ENCODE results near the gene PDCD11.
"Not testable (repeated sequence)": the region's sequence is repeated elsewhere in the genome, so short reads cannot be mapped to it uniquely, and the experiment has no call there.

Gene PDCD11

GRCh38 chr10:103479135-103479534 lies 82.7 kb downstream of the PDCD11 start, which contains the start of gene CALHM3:
Gene CALHM3, minus strand, starts transcription at chr10:103479240. Its CDS starts 208 bp downstream, at chr10:103479032.
- H3K4ac ChIP-seq (ENCODE audit: low read depth, low read length): no peak within 1 kb of the TSS
- no CpG with 5 or more reads among the region's 7 CpGs for WGBS (ENCODE audit: extremely low coverage, insufficient coverage, insufficient read length)

DNA sequence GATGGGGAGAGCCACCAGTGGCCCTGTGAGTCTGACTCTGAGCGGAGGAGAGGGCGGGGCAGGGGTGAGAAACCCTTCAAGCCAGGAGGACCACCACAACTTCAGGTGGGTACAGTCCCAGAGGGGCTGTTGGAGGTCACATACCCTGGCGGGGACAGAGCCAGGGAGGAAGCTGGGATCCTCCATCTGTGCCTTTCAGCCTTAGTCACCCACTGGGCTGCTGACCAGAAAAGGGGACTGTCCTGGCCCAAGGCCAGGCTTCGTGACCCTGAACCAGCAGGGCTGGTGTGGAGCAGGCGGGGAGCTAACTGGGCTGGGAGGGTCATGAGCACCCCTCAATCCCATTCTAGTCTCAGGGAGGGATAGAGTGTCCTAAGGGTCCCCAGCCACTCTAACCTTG lies 84.1 kb downstream of the PDCD11 start:
- no peak overlapping the region for H3K27ac ChIP-seq (ENCODE audit: low read depth, low read length)
- no peak overlapping the region for H3K4me2 ChIP-seq (ENCODE audit: low read length)
- H3K79me2 ChIP-seq (ENCODE audit: control insufficient read depth, insufficient read depth, low read length, poor library complexity): no peaks in the 10 kb centered on the region
- H4K8ac ChIP-seq (ENCODE audit: low read depth, low read length): no peak overlapping the region
- H2BK120ac ChIP-seq (ENCODE audit: insufficient read depth, low read length, poor library complexity): no peak overlapping the region
- H4K91ac ChIP-seq (ENCODE audit: low read depth, low read length): no peak overlapping the region
- H3K27me3 ChIP-seq (ENCODE audit: insufficient read depth, low read length): no peaks in the 10 kb centered on the region
- no peak overlapping the region for H3K14ac ChIP-seq (ENCODE audit: low read length)
- H3K9me3 ChIP-seq (ENCODE audit: insufficient read depth, low read depth, low read length): no peaks in the 10 kb centered on the region
- no peak for DNase-seq
- peak overlapping the region; percentile 20 for H3K4me3 ChIP-seq (ENCODE audit: low read depth, low read length)
- no CpG with 5 or more reads among the region's 5 CpGs for WGBS (ENCODE audit: extremely low coverage, insufficient coverage, insufficient read length)
- no peak overlapping the region for H2BK5ac ChIP-seq (ENCODE audit: low read depth, low read length, poor library complexity)
- no peak overlapping the region for H3K18ac ChIP-seq (ENCODE audit: low read length)
- H3K9ac ChIP-seq (ENCODE audit: low read length): peak overlapping the region; percentile 48
- H2AFZ ChIP-seq (ENCODE audit: insufficient read depth, low read length, poor library complexity): no peak overlapping the region
- peak overlapping the region; percentile 30 for H2BK12ac ChIP-seq (ENCODE audit: low read length)
- no peak overlapping the region for H2AK5ac ChIP-seq (ENCODE audit: low read length)
- H3K23ac ChIP-seq (ENCODE audit: low read length): no peak overlapping the region
- no peaks in the 10 kb centered on the region for H3K79me1 ChIP-seq (ENCODE audit: low read length)
- H3K36me3 ChIP-seq (ENCODE audit: control insufficient read depth in 1 of 2, insufficient read depth in 2 of 2, low read length in 2 of 2): no peaks in the 10 kb centered on the region
- H3K4me1 ChIP-seq (ENCODE audit: control insufficient read depth in 1 of 2, insufficient read depth in 2 of 2, low read length in 2 of 2): peaks cover 2 to 3% of the 10 kb centered on the region in 2 experiments
- no peak overlapping the region for H3K4ac ChIP-seq (ENCODE audit: low read depth, low read length)
- H4K12ac ChIP-seq (ENCODE audit: low read depth, low read length): no peak overlapping the region

More at GRCh38 chr10:103479135-103479534, 82.7 kb downstream of the PDCD11 start, which contains the start of gene CALHM3:
- H3K9ac ChIP-seq (ENCODE audit: low read length): no peak within 1 kb of the TSS
- H2BK120ac ChIP-seq (ENCODE audit: insufficient read depth, low read length, poor library complexity): no peak within 1 kb of the TSS
- H3K4me1 ChIP-seq (ENCODE audit: control insufficient read depth in 1 of 2, insufficient read depth in 2 of 2, low read length in 2 of 2): peaks cover 2 to 3% of the 10 kb centered on the region in 2 experiments
- H3K27me3 ChIP-seq (ENCODE audit: insufficient read depth, low read length): no peaks in the 10 kb centered on the region
- H3K79me1 ChIP-seq (ENCODE audit: low read length): no peaks in the 10 kb centered on the region
- H3K36me3 ChIP-seq (ENCODE audit: control insufficient read depth in 1 of 2, insufficient read depth in 2 of 2, low read length in 2 of 2): no peaks in the 10 kb centered on the region
- no peak within 1 kb of the TSS for H2BK12ac ChIP-seq (ENCODE audit: low read length)
- no peak within 1 kb of the TSS for H3K14ac ChIP-seq (ENCODE audit: low read length)
- no peaks in the 10 kb centered on the region for H3K9me3 ChIP-seq (ENCODE audit: insufficient read depth, low read depth, low read length)
- no peak within 1 kb of the TSS for H4K12ac ChIP-seq (ENCODE audit: low read depth, low read length)
- no peak within 1 kb of the TSS for H3K27ac ChIP-seq (ENCODE audit: low read depth, low read length)
- H2BK5ac ChIP-seq (ENCODE audit: low read depth, low read length, poor library complexity): no peak within 1 kb of the TSS
- no peak within 1 kb of the TSS for H4K8ac ChIP-seq (ENCODE audit: low read depth, low read length)
- peak within 1 kb of the TSS; percentile 44 for H2AK5ac ChIP-seq (ENCODE audit: low read length)
- H3K4me3 ChIP-seq (ENCODE audit: low read depth, low read length): no peak within 1 kb of the TSS
- no peaks in the 10 kb centered on the region for H3K79me2 ChIP-seq (ENCODE audit: control insufficient read depth, insufficient read depth, low read length, poor library complexity)
- no peak within 1 kb of the TSS for H3K18ac ChIP-seq (ENCODE audit: low read length)
- no peak within 1 kb of the TSS for H2AFZ ChIP-seq (ENCODE audit: insufficient read depth, low read length, poor library complexity)
- H4K91ac ChIP-seq (ENCODE audit: low read depth, low read length): no peak within 1 kb of the TSS
- peak; percentile 50 to 70 for DNase-seq
- no peak within 1 kb of the TSS for H3K23ac ChIP-seq (ENCODE audit: low read length)
- H3K4me2 ChIP-seq (ENCODE audit: low read length): no peak within 1 kb of the TSS

GRCh38 chr10:103481974-103482531 lies 85.6 kb downstream of the PDCD11 start:
- Histone ChIP-seq H2AFZ (ENCODE audit: insufficient read depth, low read length, poor library complexity) (no peak overlapping the region), H3K9me3 (ENCODE audit: insufficient read depth, low read depth, low read length) (no peaks in the 10 kb centered on the region), H3K79me1 (ENCODE audit: low read length) (no peaks in the 10 kb centered on the region), H3K27ac (ENCODE audit: low read depth, low read length) (no peak overlapping the region), H4K91ac (ENCODE audit: low read depth, low read length) (no peak overlapping the region), H3K18ac (ENCODE audit: low read length) (no peak overlapping the region), H4K8ac (ENCODE audit: low read depth, low read length) (no peak overlapping the region), H3K27me3 (ENCODE audit: insufficient read depth, low read length) (no peaks in the 10 kb centered on the region), H3K4me2 (ENCODE audit: low read length) (no peak overlapping the region), H2BK12ac (ENCODE audit: low read length) (no peak overlapping the region), H3K14ac (ENCODE audit: low read length) (no peak overlapping the region), H3K23ac (ENCODE audit: low read length) (no peak overlapping the region), H3K4me1 (ENCODE audit: control insufficient read depth in 1 of 2, insufficient read depth in 2 of 2, low read length in 2 of 2) (peaks cover 2 to 3% of the 10 kb centered on the region in 2 experiments), H3K4ac (ENCODE audit: low read depth, low read length) (no peak overlapping the region), H3K79me2 (ENCODE audit: control insufficient read depth, insufficient read depth, low read length, poor library complexity) (no peaks in the 10 kb centered on the region), H3K4me3 (ENCODE audit: low read depth, low read length) (no peak overlapping the region), H2AK5ac (ENCODE audit: low read length) (no peak overlapping the region), H3K9ac (ENCODE audit: low read length) (no peak overlapping the region), H2BK120ac (ENCODE audit: insufficient read depth, low read length, poor library complexity) (no peak overlapping the region), H4K12ac (ENCODE audit: low read depth, low read length) (no peak overlapping the region), H2BK5ac (ENCODE audit: low read depth, low read length, poor library complexity) (peak overlapping the region; percentile 23), H3K36me3 (ENCODE audit: control insufficient read depth in 1 of 2, insufficient read depth in 2 of 2, low read length in 2 of 2) (no peaks in the 10 kb centered on the region)
- DNase-seq: peak; percentile 48 to 86
- WGBS (ENCODE audit: extremely low coverage, insufficient coverage, insufficient read length): no CpG with 5 or more reads among the region's 12 CpGs

DNA sequence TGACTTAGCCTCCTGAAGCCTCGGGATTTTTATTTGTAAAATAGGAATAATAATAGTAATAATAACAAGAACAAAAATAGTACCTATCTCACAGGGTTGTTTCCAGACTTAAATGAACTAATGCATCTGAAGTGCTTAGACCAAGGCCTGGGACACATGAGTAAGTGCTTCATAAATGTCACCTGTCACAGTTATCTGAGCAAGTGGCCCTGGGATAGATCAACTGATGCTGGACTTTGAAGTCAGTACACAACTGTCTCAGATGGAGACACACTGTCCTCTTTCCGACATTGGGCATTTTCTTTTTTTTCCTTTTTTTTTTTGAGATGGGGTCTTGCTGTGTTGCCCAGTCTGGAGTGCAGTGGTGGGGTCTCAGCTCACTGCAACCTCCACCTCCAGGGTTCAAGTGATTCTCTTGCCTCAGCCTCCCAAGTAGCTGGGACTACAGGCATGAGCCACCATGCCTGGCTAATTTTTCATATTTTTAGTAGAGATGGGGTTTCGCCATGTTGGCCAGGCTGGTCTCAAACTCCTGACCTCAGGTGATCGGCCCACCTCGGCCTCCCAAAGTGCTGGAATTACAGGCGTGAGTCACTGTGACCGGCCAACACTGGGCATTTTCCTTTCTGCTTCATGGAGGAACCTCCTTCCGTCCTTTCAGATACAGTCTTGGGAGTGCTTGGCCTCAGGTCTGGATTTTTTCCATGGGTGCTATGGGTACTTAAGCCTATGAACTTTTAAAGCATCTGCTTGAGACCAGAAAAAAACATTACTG lies 90.4 kb downstream of the PDCD11 start:
- not testable (repeated sequence) for H3K36me3 ChIP-seq (ENCODE audit: control insufficient read depth in 1 of 2, insufficient read depth in 2 of 2, low read length in 2 of 2); H3K4ac ChIP-seq (ENCODE audit: low read depth, low read length); H4K12ac ChIP-seq (ENCODE audit: low read depth, low read length); H2AK5ac ChIP-seq (ENCODE audit: low read length); H3K79me2 ChIP-seq (ENCODE audit: control insufficient read depth, insufficient read depth, low read length, poor library complexity); H3K18ac ChIP-seq (ENCODE audit: low read length); H2BK120ac ChIP-seq (ENCODE audit: insufficient read depth, low read length, poor library complexity); H2AFZ ChIP-seq (ENCODE audit: insufficient read depth, low read length, poor library complexity); H3K23ac ChIP-seq (ENCODE audit: low read length); H2BK12ac ChIP-seq (ENCODE audit: low read length); H3K14ac ChIP-seq (ENCODE audit: low read length); H3K27ac ChIP-seq (ENCODE audit: low read depth, low read length); H3K9ac ChIP-seq (ENCODE audit: low read length); H3K27me3 ChIP-seq (ENCODE audit: insufficient read depth, low read length); H3K4me2 ChIP-seq (ENCODE audit: low read length); H3K79me1 ChIP-seq (ENCODE audit: low read length); H2BK5ac ChIP-seq (ENCODE audit: low read depth, low read length, poor library complexity); H3K4me3 ChIP-seq (ENCODE audit: low read depth, low read length); H4K91ac ChIP-seq (ENCODE audit: low read depth, low read length); H3K4me1 ChIP-seq (ENCODE audit: control insufficient read depth in 1 of 2, insufficient read depth in 2 of 2, low read length in 2 of 2); H3K9me3 ChIP-seq (ENCODE audit: insufficient read depth, low read depth, low read length); H4K8ac ChIP-seq (ENCODE audit: low read depth, low read length)
- no CpG with 5 or more reads among the region's 8 CpGs for WGBS (ENCODE audit: extremely low coverage, insufficient coverage, insufficient read length)
- DNase-seq: peak; percentile 24 to 38

Measured in trophoblast cell (in vitro differentiated cells and primary cell).